HEK293 (cell line): ENCODE results near the gene PDSS2.

Experiments
- CTCF ChIP-seq: fragments of 450-650 bp; formaldehyde crosslinking; IDR thresholded peaks from 2 replicates; pipeline ENCODE4 v1.5.1; 2016; ENCODE audit warnings: missing biosample characterization, missing genetic modification characterization
- HOXA7 ChIP-seq: sonication (generic); formaldehyde crosslinking; IDR thresholded peaks from 2 replicates; pipeline ENCODE4 v1.8.1; 2022; ENCODE audit warnings: missing genetic modification reagents, borderline replicate concordance
- REST ChIP-seq: fragments of 450-650 bp; formaldehyde crosslinking; IDR thresholded peaks from 2 replicates; pipeline ENCODE4 v1.5.1; 2016; ENCODE audit warnings: missing biosample characterization, missing genetic modification characterization
- ZNF174 ChIP-seq: fragments of 450-650 bp; formaldehyde crosslinking; IDR thresholded peaks from 2 replicates; pipeline ENCODE4 v1.5.0; 2017; ENCODE audit warnings: missing biosample characterization, mild to moderate bottlenecking, missing genetic modification characterization

GRCh38 chr6:107386340-107386739 lies 73.0 kb downstream of the PDSS2 start:
- TF ChIP-seq CTCF (tag by site-specific recombination) (no peak), HOXA7 (no peak), ZNF174 (no peak), REST (tag by site-specific recombination) (no peak)
